Stimulated activated memory B cell treated with anti-CD40 and anti-IgM and Interleukin-4, amounts not matched to agents 10 μg/mL and 1 μg/mL and 100 μg/mL, for 72 hours (primary cell): ENCODE results near the gene COQ8A.

Experiments used
- ATAC-seq: fragments of 150-1000 bp; cut with Tn5 transposase; 2 replicates; pipeline ENCODE4 v1.10.0; 2021
- H3K27ac Mint-ChIP-seq: one replicate; pipeline ENCODE4 v1.8.0; 2022; ENCODE audit warnings: mild to moderate bottlenecking, mixed read lengths
- H3K27me3 Mint-ChIP-seq: one replicate; pipeline ENCODE4 v1.8.0; 2022; ENCODE audit warnings: mixed read lengths
- H3K36me3 Mint-ChIP-seq: one replicate; pipeline ENCODE4 v1.8.0; 2022; ENCODE audit warnings: mixed read lengths
- H3K4me1 Mint-ChIP-seq: one replicate; pipeline ENCODE4 v1.8.0; 2022; ENCODE audit warnings: mixed read lengths
- H3K4me3 Mint-ChIP-seq: one replicate; pipeline ENCODE4 v1.8.0; 2022; ENCODE audit warnings: mild to moderate bottlenecking, moderate library complexity, mixed read lengths
- H3K9me3 Mint-ChIP-seq: one replicate; pipeline ENCODE4 v1.8.0; 2022; ENCODE audit warnings: mixed read lengths

The COQ8A gene

GRCh38 chr1:226967665-226968064 lies 27.6 kb downstream of the COQ8A start:
- Mint-ChIP-seq H3K4me1 (peaks cover 23% of the 10 kb centered on the region), H3K9me3 (peaks cover 6% of the 10 kb centered on the region), H3K4me3 (no peak overlapping the region), H3K36me3 (peaks cover 72% of the 10 kb centered on the region), H3K27me3 (no peaks in the 10 kb centered on the region), H3K27ac (no peak overlapping the region)
- ATAC-seq, result no peak

- no peak overlapping the region for H3K4me3 Mint-ChIP-seq
- no peak overlapping the region for H3K27ac Mint-ChIP-seq
- no peak for ATAC-seq
- H3K36me3 Mint-ChIP-seq, result peaks cover 49% of the 10 kb centered on the region
- peaks cover 6% of the 10 kb centered on the region for H3K9me3 Mint-ChIP-seq
- H3K4me1 Mint-ChIP-seq, result peaks cover 6% of the 10 kb centered on the region
- H3K27me3 Mint-ChIP-seq, result no peaks in the 10 kb centered on the region
These were observed 31.7 kb downstream of the COQ8A start for GRCh38 chr1:226971765-226972164.

GRCh38 chr1:226972931-226973330 lies 32.8 kb downstream of the COQ8A start:
- no peak overlapping the region for H3K27ac Mint-ChIP-seq
- H3K4me1 Mint-ChIP-seq, result peaks cover 6% of the 10 kb centered on the region
- no peak overlapping the region for H3K4me3 Mint-ChIP-seq
- peaks cover 6% of the 10 kb centered on the region for H3K9me3 Mint-ChIP-seq
- H3K36me3 Mint-ChIP-seq, result peaks cover 45% of the 10 kb centered on the region
- no peaks in the 10 kb centered on the region for H3K27me3 Mint-ChIP-seq
- ATAC-seq, result no peak

- Mint-ChIP-seq H3K4me3 (no peak overlapping the region), H3K36me3 (peaks cover 47% of the 10 kb centered on the region), H3K4me1 (peaks cover 6% of the 10 kb centered on the region), H3K9me3 (peaks cover 6% of the 10 kb centered on the region), H3K27ac (no peak overlapping the region), H3K27me3 (no peaks in the 10 kb centered on the region)
- ATAC-seq, result no peak
These were observed 33.3 kb downstream of the COQ8A start for GRCh38 chr1:226973371-226973897.

- H3K4me1 Mint-ChIP-seq, result peaks cover 6% of the 10 kb centered on the region
- H3K4me3 Mint-ChIP-seq, result no peak overlapping the region
- H3K9me3 Mint-ChIP-seq, result peaks cover 6% of the 10 kb centered on the region
- H3K27ac Mint-ChIP-seq, result no peak overlapping the region
- peaks cover 47% of the 10 kb centered on the region for H3K36me3 Mint-ChIP-seq
- H3K27me3 Mint-ChIP-seq, result no peaks in the 10 kb centered on the region
- ATAC-seq, result no peak
These were observed 33.9 kb downstream of the COQ8A start for GRCh38 chr1:226973898-226974543.

- no peak for ATAC-seq
- Mint-ChIP-seq H3K9me3 (peaks cover 6% of the 10 kb centered on the region), H3K4me3 (no peak overlapping the region), H3K27ac (no peak overlapping the region), H3K27me3 (no peaks in the 10 kb centered on the region), H3K4me1 (peaks cover 6% of the 10 kb centered on the region), H3K36me3 (peaks cover 41% of the 10 kb centered on the region)
These were observed 34.6 kb downstream of the COQ8A start for GRCh38 chr1:226974544-226975258.

- Mint-ChIP-seq H3K36me3 (peaks cover 34% of the 10 kb centered on the region), H3K27ac (no peak overlapping the region)
- no peak for ATAC-seq
These were observed 35.5 kb downstream of the COQ8A start for GRCh38 chr1:226975259-226976250.

GRCh38 chr1:226976276-226976977 lies 36.3 kb downstream of the COQ8A start:
- no peak overlapping the region for H3K27ac Mint-ChIP-seq
- no peaks in the 10 kb centered on the region for H3K27me3 Mint-ChIP-seq
- peaks cover 33% of the 10 kb centered on the region for H3K36me3 Mint-ChIP-seq
- ATAC-seq, result no peak
- peaks cover 6% of the 10 kb centered on the region for H3K4me1 Mint-ChIP-seq
- H3K9me3 Mint-ChIP-seq, result peaks cover 6% of the 10 kb centered on the region
- H3K4me3 Mint-ChIP-seq, result no peak overlapping the region

More at GRCh38 chr1:226975259-226976250, 35.5 kb downstream of the COQ8A start:
- H3K4me3 Mint-ChIP-seq, result no peak overlapping the region
- H3K9me3 Mint-ChIP-seq, result peaks cover 6% of the 10 kb centered on the region
- no peaks in the 10 kb centered on the region for H3K27me3 Mint-ChIP-seq
- H3K4me1 Mint-ChIP-seq, result peaks cover 6% of the 10 kb centered on the region

- no peak for ATAC-seq
- peaks cover under 1% of the 10 kb centered on the region for H3K9me3 Mint-ChIP-seq
- H3K36me3 Mint-ChIP-seq, result peaks cover 31% of the 10 kb centered on the region
- no peaks in the 10 kb centered on the region for H3K27me3 Mint-ChIP-seq
- H3K4me3 Mint-ChIP-seq, result no peak overlapping the region
- H3K27ac Mint-ChIP-seq, result peak overlapping the region; percentile 25
- H3K4me1 Mint-ChIP-seq, result peaks cover 2% of the 10 kb centered on the region
These were observed 37.0 kb downstream of the COQ8A start for GRCh38 chr1:226976978-226977642.

GRCh38 chr1:226977643-226978431 lies 37.7 kb downstream of the COQ8A start:
- no peak overlapping the region for H3K4me3 Mint-ChIP-seq
- ATAC-seq, result no peak
- H3K36me3 Mint-ChIP-seq, result peaks cover 32% of the 10 kb centered on the region
- H3K9me3 Mint-ChIP-seq, result no peaks in the 10 kb centered on the region
- no peaks in the 10 kb centered on the region for H3K27me3 Mint-ChIP-seq
- peak overlapping the region; percentile 25 for H3K27ac Mint-ChIP-seq
- H3K4me1 Mint-ChIP-seq, result no peaks in the 10 kb centered on the region

- Mint-ChIP-seq H3K27ac (no peak overlapping the region), H3K4me3 (no peak overlapping the region), H3K9me3 (no peaks in the 10 kb centered on the region), H3K4me1 (no peaks in the 10 kb centered on the region), H3K36me3 (peaks cover 37% of the 10 kb centered on the region), H3K27me3 (no peaks in the 10 kb centered on the region)
- ATAC-seq, result no peak
These were observed 38.5 kb downstream of the COQ8A start for GRCh38 chr1:226978432-226979114.

- no peak overlapping the region for H3K27ac Mint-ChIP-seq
- peaks cover 39% of the 10 kb centered on the region for H3K36me3 Mint-ChIP-seq
- no peaks in the 10 kb centered on the region for H3K9me3 Mint-ChIP-seq
- no peak overlapping the region for H3K4me3 Mint-ChIP-seq
- no peak for ATAC-seq
- H3K27me3 Mint-ChIP-seq, result no peaks in the 10 kb centered on the region
- no peaks in the 10 kb centered on the region for H3K4me1 Mint-ChIP-seq
These were observed 39.0 kb downstream of the COQ8A start for GRCh38 chr1:226979115-226979516.

GRCh38 chr1:226979517-226980121 lies 39.5 kb downstream of the COQ8A start:
- Mint-ChIP-seq H3K36me3 (peaks cover 44% of the 10 kb centered on the region), H3K9me3 (no peaks in the 10 kb centered on the region), H3K27ac (no peak overlapping the region), H3K4me3 (no peak overlapping the region), H3K27me3 (no peaks in the 10 kb centered on the region), H3K4me1 (no peaks in the 10 kb centered on the region)
- no peak for ATAC-seq
